GM23248 (cell line): ENCODE results near the gene PTCH1. TPM values are rescaled to one million over a fixed set of nuclear protein-coding genes. Genes with fewer than 3 reads are reported as not detected.

Experiments used
- DNase-seq: peaks from one replicate; pipeline ENCODE4 v3.0.0-alpha.2; 2015
- H2AFZ ChIP-seq: fragments of 200-600 bp; sonication (generic); 2 replicates; pipeline ENCODE4 v1.6.1; 2016; ENCODE audit warnings: antibody characterized with exemption
- H3F3A ChIP-seq: fragments of 200-600 bp; sonication (generic); 2 replicates; pipeline ENCODE4 v1.6.1; 2016; ENCODE audit warnings: mild to moderate bottlenecking, antibody characterized with exemption, mixed run types; ENCODE audit not compliant: insufficient read depth
- H3K27ac ChIP-seq: fragments of 200-600 bp; sonication (generic); 2 replicates; pipeline ENCODE4 v1.5.1; 2016; ENCODE audit warnings: mild to moderate bottlenecking
- H3K27me3 ChIP-seq: fragments of 200-600 bp; sonication (generic); replicated peaks from 2 replicates; pipeline ENCODE4 v1.6.1; 2016; ENCODE audit warnings: mild to moderate bottlenecking; ENCODE audit not compliant: insufficient read depth
- H3K36me3 ChIP-seq: fragments of 200-600 bp; sonication (generic); 2 replicates; pipeline ENCODE4 v1.6.1; 2016; ENCODE audit warnings: low read depth, mild to moderate bottlenecking
- H3K4me1 ChIP-seq: fragments of 200-600 bp; sonication (generic); 2 replicates; pipeline ENCODE4 v1.6.1; 2016; ENCODE audit warnings: mild to moderate bottlenecking; ENCODE audit not compliant: insufficient read depth
- H3K4me2 ChIP-seq: fragments of 200-600 bp; sonication (generic); one replicate; pipeline ENCODE4 v1.6.1; 2016; ENCODE audit warnings: mild to moderate bottlenecking; ENCODE audit not compliant: unreplicated experiment
- H3K4me3 ChIP-seq: fragments of 200-600 bp; sonication (generic); 2 replicates; pipeline ENCODE4 v1.5.1; 2016; ENCODE audit warnings: mild to moderate bottlenecking
- H3K79me2 ChIP-seq: fragments of 200-600 bp; sonication (generic); 2 replicates; pipeline ENCODE4 v1.6.1; 2016; ENCODE audit warnings: mild to moderate bottlenecking; ENCODE audit not compliant: insufficient read depth
- H3K9ac ChIP-seq: fragments of 200-600 bp; sonication (generic); 2 replicates; pipeline ENCODE4 v1.6.1; 2016; ENCODE audit warnings: mild to moderate bottlenecking
- H3K9me2 ChIP-seq: fragments of 200-600 bp; sonication (generic); 2 replicates; pipeline ENCODE4 v1.6.1; 2016; ENCODE audit warnings: mixed run types, mild to moderate bottlenecking, moderate library complexity; ENCODE audit not compliant: insufficient read depth
- H3K9me3 ChIP-seq: fragments of 200-600 bp; sonication (generic); one replicate; pipeline ENCODE4 v1.6.1; 2017; ENCODE audit warnings: low read depth
- H4K20me1 ChIP-seq: fragments of 200-600 bp; sonication (generic); 2 replicates; pipeline ENCODE4 v1.6.0; 2016; ENCODE audit not compliant: insufficient read depth
- EZH2 ChIP-seq: fragments of 200-600 bp; sonication (generic); IDR thresholded peaks from 2 replicates; pipeline ENCODE4 v1.6.1; 2018; ENCODE audit warnings: antibody characterized with exemption, mild to moderate bottlenecking; ENCODE audit not compliant: insufficient read depth, poor library complexity, severe bottlenecking
- EZH2phosphoT487 ChIP-seq: fragments of 200-600 bp; sonication (generic); IDR thresholded peaks from 2 replicates; pipeline ENCODE4 v1.6.1; 2018; ENCODE audit warnings: antibody characterized with exemption, moderate library complexity, mild to moderate bottlenecking, low read depth; ENCODE audit not compliant: insufficient read depth
- WGBS, 2 experiments: methylation state at CpG; one replicate each; pipeline ENCODE4 v1.1.6; 2015 to 2017; ENCODE audit warnings: low lambda C conversion rate in 2 of 2, low coverage in 1 of 2; ENCODE audit errors: missing lambda C conversion rate in 2 of 2; 5-methylcytosine and 5-hydroxymethylcytosine counted together
- in situ Hi-C: fragments of 300-500 bp; cut with MboI; formaldehyde crosslinking; loops from 2 replicates; pipeline ENCODE4 v1.15.0; 2020
- polyA plus RNA-seq: library from polyadenylated mRNA; unstranded; fragments of >200 nt; fragmentation: Nextera tagmentation; extraction: Ambion mirVana; gene quantifications from 2 replicates; pipeline ENCODE4 v1.2.1, GENCODE V29; 2016
- total RNA-seq: library from RNA; depleted of rRNA; stranded (reverse); fragments of >200 nt; shearing (Covaris generic); gene quantifications from 2 replicates; pipeline ENCODE4 v1.2.3, GENCODE V29; 2014

The PTCH1 gene
- total and polyA plus RNA-seq, 2 experiments from 2014 or later: 3.8 to 7.3 TPM

DNA sequence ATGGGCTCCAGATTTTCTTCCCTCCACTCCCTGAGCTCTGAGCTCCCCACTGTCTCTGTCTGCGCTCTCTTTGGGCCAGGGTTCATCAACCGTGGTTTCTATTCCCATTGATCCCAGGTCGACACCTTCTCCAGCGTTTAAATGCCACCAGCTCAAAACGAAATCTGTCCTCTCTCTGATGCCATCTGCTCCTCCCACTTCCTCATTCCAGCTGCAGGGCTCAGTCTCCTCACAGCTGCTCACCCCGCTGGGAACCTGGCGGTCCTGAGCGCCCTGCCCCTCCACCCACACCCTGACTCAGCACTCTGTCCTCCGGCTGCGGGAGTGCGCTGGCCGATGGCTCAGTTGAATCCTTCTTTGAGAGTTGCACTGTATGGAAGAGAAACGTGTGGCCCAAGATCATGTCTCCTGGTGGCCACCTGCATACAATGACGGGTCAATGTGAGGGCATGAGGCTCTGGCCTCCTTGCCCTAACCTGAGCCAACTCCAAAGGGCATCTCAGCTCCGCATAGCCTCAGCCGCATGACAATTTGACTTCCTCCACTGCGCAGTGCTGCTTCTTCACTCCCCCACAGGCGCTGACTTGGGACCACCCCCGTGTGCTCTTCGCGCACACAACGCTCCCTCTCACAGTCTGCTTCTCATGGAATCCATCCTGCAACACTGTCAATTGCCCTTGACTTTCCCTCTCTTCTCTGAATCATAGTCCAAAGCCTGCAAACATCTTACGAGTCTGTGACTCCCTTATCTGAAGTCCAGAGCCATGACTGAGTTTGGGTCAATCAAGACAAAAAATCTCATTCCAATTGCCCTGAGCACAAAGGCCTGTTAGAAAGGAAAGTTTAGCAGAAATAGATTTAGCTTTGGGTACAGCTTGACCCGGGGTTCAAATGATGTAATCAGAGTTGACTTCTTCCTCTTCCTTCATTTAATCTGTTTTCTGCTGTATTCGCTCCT, 82.4 kb downstream of the PTCH1 start:
- WGBS, 2 experiments: 75 to 78% methylated on average over 25 of the region's 25 CpGs
- no peaks in the 10 kb centered on the region for H4K20me1 ChIP-seq
- no peak overlapping the region for H2AFZ ChIP-seq
- no peaks in the 10 kb centered on the region for H3F3A ChIP-seq
- in situ Hi-C loops: no loop called here
- H3K9ac ChIP-seq: no peak overlapping the region
- no peak overlapping the region for H3K4me2 ChIP-seq
- H3K27ac ChIP-seq: no peak overlapping the region
- no peaks in the 10 kb centered on the region for H3K4me1 ChIP-seq
- DNase-seq: no peak
- TF ChIP-seq EZH2 (no peak), EZH2phosphoT487 (no peak)
- no peaks in the 10 kb centered on the region for H3K79me2 ChIP-seq
- H3K9me2 ChIP-seq: no peaks in the 10 kb centered on the region
- no peaks in the 10 kb centered on the region for H3K9me3 ChIP-seq
- no peaks in the 10 kb centered on the region for H3K36me3 ChIP-seq
- H3K4me3 ChIP-seq: no peak overlapping the region
- no peaks in the 10 kb centered on the region for H3K27me3 ChIP-seq

DNA sequence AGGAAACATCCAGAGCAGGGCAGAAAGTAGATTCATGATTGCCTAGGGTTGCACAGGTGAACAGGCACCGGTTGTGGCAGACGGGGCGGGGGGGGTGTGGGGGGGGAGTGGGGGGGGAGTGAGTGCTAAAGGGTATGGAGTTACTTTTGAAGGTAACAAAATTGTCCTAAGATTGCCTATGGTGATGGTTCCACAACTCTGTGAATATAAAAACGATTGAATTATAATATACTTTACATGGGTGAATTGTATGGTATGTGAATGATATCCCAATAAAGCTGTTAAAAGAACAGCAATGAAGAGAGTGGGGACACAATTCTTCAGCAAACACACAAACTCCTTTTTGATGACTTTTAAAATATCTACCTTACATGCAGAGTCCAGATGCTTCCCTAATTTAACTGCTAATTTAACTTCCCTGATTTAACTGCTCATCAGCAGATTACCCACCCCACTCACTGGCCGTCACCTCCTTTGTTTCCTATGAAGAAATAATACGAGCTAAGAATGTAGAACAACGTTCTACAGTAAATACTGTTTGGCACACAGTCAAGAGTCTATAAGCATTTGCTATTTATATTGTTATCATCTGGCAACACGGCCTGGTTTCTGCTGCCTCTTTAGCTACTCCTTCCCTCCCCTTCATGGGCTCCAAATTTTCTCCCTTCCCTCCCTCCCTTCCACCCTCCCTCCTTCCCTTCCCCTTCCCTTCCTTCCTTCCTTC, 83.5 kb downstream of the PTCH1 start:
- in situ Hi-C loops: no loop called here

DNA sequence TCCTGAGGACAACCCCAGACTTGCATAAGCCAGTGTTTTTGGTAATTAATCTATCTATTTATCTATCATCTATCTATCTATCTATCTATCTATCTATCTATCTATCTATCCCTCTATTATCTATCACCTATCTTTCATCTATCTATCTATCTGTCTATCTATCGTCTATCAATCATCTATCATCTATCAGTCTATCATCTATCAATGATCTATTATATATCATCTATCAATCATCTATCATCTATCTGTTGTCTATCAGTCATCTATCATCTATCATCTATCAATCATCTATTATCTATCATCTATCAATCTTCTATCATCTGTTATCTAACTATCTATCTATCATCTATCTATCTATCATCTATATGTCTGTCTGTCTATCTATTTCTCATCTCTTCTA, 85.5 kb downstream of the PTCH1 start:
- Histone ChIP-seq H3K9ac (no peak overlapping the region), H3K4me1 (no peaks in the 10 kb centered on the region), H3K9me2 (no peaks in the 10 kb centered on the region), H3K36me3 (no peaks in the 10 kb centered on the region), H3K27ac (no peak overlapping the region), H2AFZ (no peak overlapping the region), H3K27me3 (no peaks in the 10 kb centered on the region), H4K20me1 (no peaks in the 10 kb centered on the region), H3K9me3 (no peaks in the 10 kb centered on the region), H3K79me2 (no peaks in the 10 kb centered on the region), H3K4me2 (no peak overlapping the region), H3K4me3 (no peak overlapping the region), H3F3A (no peaks in the 10 kb centered on the region)
- DNase-seq: no peak
- TF ChIP-seq EZH2phosphoT487 (no peak), EZH2 (no peak)
- in situ Hi-C loops: no loop called here
- WGBS, 2 experiments: 49 to 50% methylated on average over 1 of the region's 1 CpG

More for the DNA sequence above, 83.5 kb downstream of the PTCH1 start:
- TF ChIP-seq EZH2phosphoT487 (no peak), EZH2 (no peak)
- no peaks in the 10 kb centered on the region for H3K9me3 ChIP-seq
- no peaks in the 10 kb centered on the region for H3K27me3 ChIP-seq
- H3K4me1 ChIP-seq: no peaks in the 10 kb centered on the region
- no peak overlapping the region for H3K9ac ChIP-seq
- no peak overlapping the region for H3K27ac ChIP-seq
- H3K9me2 ChIP-seq: no peaks in the 10 kb centered on the region
- no peak overlapping the region for H3K4me2 ChIP-seq
- no peaks in the 10 kb centered on the region for H3K79me2 ChIP-seq
- H3F3A ChIP-seq: no peaks in the 10 kb centered on the region
- 16 to 26% methylated on average over 7 to 8 of the region's 8 CpGs for WGBS, 2 experiments
- no peak overlapping the region for H2AFZ ChIP-seq
- DNase-seq: no peak
- no peak overlapping the region for H3K4me3 ChIP-seq
- no peaks in the 10 kb centered on the region for H4K20me1 ChIP-seq
- H3K36me3 ChIP-seq: no peaks in the 10 kb centered on the region

DNA sequence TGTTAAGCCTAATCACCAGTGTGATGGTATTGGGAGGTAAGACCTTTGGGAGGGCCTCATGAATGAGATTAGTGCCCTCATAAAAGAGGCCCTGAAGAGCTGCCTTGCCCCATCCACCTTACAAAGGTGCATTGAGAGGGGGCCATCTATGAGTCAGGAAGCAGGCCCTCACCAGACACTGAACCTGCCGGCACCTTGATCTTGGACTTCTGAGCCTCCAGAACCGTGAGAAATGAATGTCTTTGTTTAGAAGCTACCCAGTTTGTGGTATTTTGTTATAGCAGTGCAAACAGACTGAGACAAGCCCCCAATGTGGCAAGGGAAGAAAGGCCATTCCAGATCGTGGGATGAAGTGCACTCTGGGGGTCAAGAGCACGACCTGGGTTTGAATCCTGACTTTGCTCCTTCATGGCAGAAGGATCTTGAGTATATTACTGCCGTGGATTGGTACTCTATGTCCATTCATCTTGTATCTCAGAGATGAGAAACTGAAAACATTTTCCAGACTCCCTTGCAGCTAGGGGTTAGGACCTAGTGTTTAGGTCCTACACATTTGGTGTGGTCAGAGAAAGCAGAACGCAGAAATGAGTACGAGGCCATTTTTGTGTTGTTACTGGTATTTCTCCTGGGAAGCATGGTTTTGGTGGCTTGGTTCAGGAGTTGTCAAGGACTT, 86.7 kb downstream of the PTCH1 start:
- no peaks in the 10 kb centered on the region for H3K9me3 ChIP-seq
- no peaks in the 10 kb centered on the region for H3K27me3 ChIP-seq
- 55 to 60% methylated on average over 7 of the region's 7 CpGs for WGBS, 2 experiments
- no peaks in the 10 kb centered on the region for H3F3A ChIP-seq
- H3K27ac ChIP-seq: no peak overlapping the region
- no peaks in the 10 kb centered on the region for H3K36me3 ChIP-seq
- H3K9ac ChIP-seq: no peak overlapping the region
- H3K4me2 ChIP-seq: no peak overlapping the region
- H3K79me2 ChIP-seq: no peaks in the 10 kb centered on the region
- TF ChIP-seq EZH2phosphoT487 (no peak), EZH2 (no peak)
- no peaks in the 10 kb centered on the region for H4K20me1 ChIP-seq
- no peaks in the 10 kb centered on the region for H3K9me2 ChIP-seq
- in situ Hi-C loops: no loop called here
- H2AFZ ChIP-seq: no peak overlapping the region
- no peak for DNase-seq
- H3K4me1 ChIP-seq: no peaks in the 10 kb centered on the region
- no peak overlapping the region for H3K4me3 ChIP-seq
